K562 (cell line): Measurements from ENCODE around the gene FAM110D. TPM values are rescaled to one million over a fixed set of nuclear protein-coding genes. Genes with fewer than 3 reads are reported as not detected.
A peak's percentile ranks its signal among the peaks of the same experiment; 100 is the strongest.

Experiments
- ATAC-seq: fragments of 200-7000 bp; cut with Tn5 transposase; 3 replicates; pipeline ENCODE4 v1.9.1; 2020; ENCODE audit warnings: moderate library complexity
- BruUV-seq: library from RNA; stranded (reverse); fragments of 400-500 nt; replicated peaks from 2 replicates; lab custom pipeline; 2021; lab: Mats Ljungman, UMichigan
- CTCF ChIA-PET: fragments of 300-600 bp; formaldehyde crosslinking; extraction: SDS; loops from one replicate; lab custom pipeline; 2021; ENCODE audit warnings: low intra/inter-chr PET ratio; lab: Yijun Ruan, JAX
- POLR2A ChIA-PET: fragments of 300-600, 350-650 bp; sonication (Branson Sonifier 250); formaldehyde crosslinking; extraction: SDS; loops from one replicate; lab custom pipeline; 2021; ENCODE audit warnings: antibody characterized with exemption, inconsistent platforms; lab: Yijun Ruan, JAX
- DNase-seq, 4 experiments: peaks; one replicate each; pipeline versions ENCODE4 v3.0.0 to v3.0.0-alpha.2; 2011 to 2018; ENCODE audit warnings: low spot score in 3 of 4, mixed read lengths in 3 of 4; ENCODE audit errors: extremely low read depth in 1 of 4
- FAIRE-seq: peaks from 2 replicates; lab custom pipeline; 2011; peaks lifted over from hg19 to GRCh38; lab: Jason Lieb, UNC
- H2AFZ ChIP-seq: 2 replicates; pipeline ENCODE4 v1.6.0; 2011; ENCODE audit warnings: low read depth, low read length, control low read depth, inconsistent platforms
- H3K27ac ChIP-seq: fragments of 200-600 bp; 3 replicates; pipeline ENCODE4 v1.8.0; 2011; ENCODE audit warnings: low read depth, mild to moderate bottlenecking, control low read depth, inconsistent platforms, low read length, moderate library complexity, mixed read lengths; ENCODE audit errors: extremely low read depth
- H3K27me3 ChIP-seq, 2 experiments: fragments of 300-600 bp in 1 of 2; 2 replicates in 1 of 2; 3 replicates in 1 of 2; pipeline versions ENCODE4 v1.6.0 to v1.8.0; 2011; ENCODE audit warnings: inconsistent platforms in 2 of 2, low read length in 2 of 2, mild to moderate bottlenecking in 1 of 2, mixed read lengths in 1 of 2, moderate library complexity in 1 of 2; ENCODE audit not compliant: control insufficient read depth in 2 of 2, insufficient read depth in 2 of 2
- H3K36me3 ChIP-seq: fragments of 300-600 bp; 3 replicates; pipeline ENCODE4 v1.8.0; 2011; ENCODE audit warnings: mild to moderate bottlenecking, low read length, inconsistent platforms; ENCODE audit not compliant: control insufficient read depth, insufficient read depth
- H3K4me1 ChIP-seq, 2 experiments: fragments of 200-600 bp in 1 of 2; replicated peaks in 1 of 2; 2 replicates in 1 of 2; 3 replicates in 1 of 2; pipeline versions ENCODE4 v1.5.1 to v1.8.0; 2011; ENCODE audit warnings: inconsistent platforms in 2 of 2, low read length in 2 of 2, mild to moderate bottlenecking in 1 of 2, mixed read lengths in 1 of 2, moderate library complexity in 1 of 2; ENCODE audit not compliant: control insufficient read depth in 2 of 2, insufficient read depth in 2 of 2
- H3K4me2 ChIP-seq: 2 replicates; pipeline ENCODE4 v1.6.1; 2011; ENCODE audit warnings: low read length, control low read depth, inconsistent platforms, mixed read lengths; ENCODE audit not compliant: insufficient read depth
- H3K4me3 ChIP-seq: fragments of 200-600 bp; sonication (generic), shearing (Covaris generic); 2 replicates; pipeline ENCODE4 v1.5.1; 2016; ENCODE audit warnings: control low read depth, inconsistent platforms
- H3K79me2 ChIP-seq: fragments of 200-600 bp; 3 replicates; pipeline ENCODE4 v1.8.0; 2011; ENCODE audit warnings: low read length, inconsistent platforms; ENCODE audit not compliant: control insufficient read depth, insufficient read depth
- H3K9ac ChIP-seq, 2 experiments: 2 replicates each; pipeline versions ENCODE4 v1.6.0 to v1.6.1; 2011; ENCODE audit warnings: low read depth in 2 of 2, low read length in 2 of 2, control low read depth in 1 of 2, inconsistent platforms in 1 of 2, mild to moderate bottlenecking in 1 of 2, mixed read lengths in 1 of 2; ENCODE audit not compliant: insufficient read depth in 1 of 2
- H3K9me1 ChIP-seq: one replicate; pipeline ENCODE4 v1.6.0; 2011; ENCODE audit warnings: inconsistent platforms, mild to moderate bottlenecking, low read length, moderate library complexity; ENCODE audit not compliant: control insufficient read depth, insufficient read depth
- H3K9me3 ChIP-seq: replicated peaks from 2 replicates; pipeline ENCODE4 v1.5.1; 2011; ENCODE audit warnings: low read depth, low read length, inconsistent platforms; ENCODE audit not compliant: control insufficient read depth, insufficient read depth
- H4K20me1 ChIP-seq: replicated peaks from 2 replicates; pipeline ENCODE4 v1.6.1; 2011; ENCODE audit warnings: low read length, inconsistent platforms, mixed read lengths; ENCODE audit not compliant: control insufficient read depth, insufficient read depth
- ETV1 ChIP-seq: fragments of 450-650 bp; conservative IDR thresholded peaks from 2 replicates; pipeline ENCODE4 v1.6.1; 2016; ENCODE audit warnings: missing genetic modification characterization, control low read depth, low read depth, missing compliant biosample characterization
- HEY1 ChIP-seq: fragments of 250-450 bp; sonication (Bioruptor Pico); IDR thresholded peaks from 2 replicates; pipeline ENCODE4 v1.5.0; 2020; ENCODE audit warnings: mild to moderate bottlenecking, moderate library complexity, borderline replicate concordance
- MAFF ChIP-seq: IDR thresholded peaks from 2 replicates; pipeline ENCODE4 v1.6.1; 2012; ENCODE audit warnings: low read length, improper control_type of control experiment
- NCOA4 ChIP-seq: fragments of 450-650 bp; IDR thresholded peaks from 2 replicates; pipeline ENCODE4 v1.6.1; 2018; ENCODE audit warnings: mild to moderate bottlenecking; ENCODE audit not compliant: partially characterized antibody
- NFXL1 ChIP-seq: fragments of 450-650 bp; formaldehyde crosslinking; IDR thresholded peaks from 2 replicates; pipeline ENCODE4 v1.4.0; 2021; ENCODE audit warnings: mild to moderate bottlenecking
- RHOXF2B ChIP-seq: fragments of 250-450 bp; sonication (Bioruptor Pico); conservative IDR thresholded peaks from 2 replicates; pipeline ENCODE4 v1.5.1; 2021
- SRF ChIP-seq, 2 experiments: fragments of 250-450, 450-650 bp in 1 of 2; sonication (Bioruptor Pico) in 1 of 2; sonication (generic) in 1 of 2; formaldehyde crosslinking; IDR thresholded peaks; 2 replicates each; pipeline versions ENCODE4 v1.5.0 to v1.5.1; 2020 to 2022; ENCODE audit warnings: mild to moderate bottlenecking in 1 of 2, missing genetic modification reagents in 1 of 2
- SRSF7 ChIP-seq: fragments of 200-400 bp; formaldehyde crosslinking; optimal IDR thresholded peaks from 2 replicates; pipeline ENCODE3; 2017; ENCODE audit warnings: mild to moderate bottlenecking, low read depth, low read length
- TAF7 ChIP-seq: fragments of 450-650 bp; IDR thresholded peaks from 2 replicates; pipeline ENCODE4 v1.6.1; 2016; ENCODE audit warnings: missing genetic modification characterization, missing compliant biosample characterization
- TCFL5 ChIP-seq: fragments of 250-450 bp; sonication (Bioruptor Pico); conservative IDR thresholded peaks from 2 replicates; pipeline ENCODE4 v1.6.1; 2021; ENCODE audit warnings: mild to moderate bottlenecking, moderate library complexity, matching md5 sums
- ZC3H8 ChIP-seq: fragments of 450-650 bp; IDR thresholded peaks from 2 replicates; pipeline ENCODE4 v1.6.1; 2017
- ZKSCAN1 ChIP-seq: fragments of 150-350 bp; IDR thresholded peaks from 2 replicates; pipeline ENCODE4 v1.6.1; 2016; ENCODE audit warnings: low read depth, low read length
- ZNF197 ChIP-seq: fragments of 200-800 bp; sonication (Bioruptor generic); IDR thresholded peaks from 2 replicates; pipeline ENCODE4 v1.6.1; 2016; ENCODE audit warnings: low read depth, missing genetic modification characterization, missing compliant biosample characterization
- ZNF354B ChIP-seq: fragments of 250-450 bp; sonication (Bioruptor Pico); IDR thresholded peaks from 2 replicates; pipeline ENCODE4 v1.4.0; 2020
- ZNF41 ChIP-seq: fragments of 250-450 bp; sonication (Bioruptor Pico); conservative IDR thresholded peaks from 2 replicates; pipeline ENCODE4 v1.4.0; 2020; ENCODE audit warnings: mild to moderate bottlenecking
- ZNF668 ChIP-seq: fragments of 250-450 bp; sonication (Bioruptor Pico); IDR thresholded peaks from 2 replicates; pipeline ENCODE4 v1.8.0; 2022; ENCODE audit warnings: mild to moderate bottlenecking, inconsistent platforms
- WGBS: fragments of 100-300 bp; shearing (Covaris generic); methylation state at CpG from one replicate; pipeline ENCODE4 v1.1.6; 2016; ENCODE audit warnings: low coverage, mixed read lengths; ENCODE audit not compliant: insufficient coverage; ENCODE audit errors: missing lambda C conversion rate; 5-methylcytosine and 5-hydroxymethylcytosine counted together
- in situ Hi-C: fragments of 300-500 bp; cut with MboI; formaldehyde crosslinking; loops from 4 replicates; pipeline ENCODE4 v1.15.0; 2018; ENCODE audit warnings: inconsistent platforms, mixed read lengths
- intact Hi-C: fragments of 100-400 bp; cut with micrococcal nuclease; formaldehyde crosslinking; loops from 2 replicates; pipeline ENCODE4 v1.14.2; 2022
- polyA plus RNA-seq, 8 experiments: library from polyadenylated mRNA; depleted of rRNA in 4 of 8; stranded (reverse) in 5 of 8; unstranded in 3 of 8; fragments of >200 nt; fragmentation: Nextera tagmentation in 2 of 8; fragmentation: Illumina TruSeq in 1 of 8; extraction: Ambion mirVana in 2 of 8; extraction: Trizol in 1 of 8; gene quantifications; 2 replicates each; pipeline versions ENCODE4 v1.2.1 to v1.2.3, GENCODE V29; 2011 to 2014; ENCODE audit warnings: inconsistent platforms in 1 of 8, missing spikeins in 1 of 8
- total RNA-seq, 7 experiments: library from RNA; depleted of rRNA in 6 of 7; stranded (reverse); fragments of >200 nt in 6 of 7; fragmentation: Illumina TruSeq in 2 of 7; extraction: Trizol in 2 of 7; gene quantifications; 2 replicates each; pipeline versions ENCODE4 v1.2.1 to v1.2.3, GENCODE V29; 2011 to 2021; ENCODE audit warnings: low replicate concordance in 1 of 7
- TF ChIP-seq, protein P1 (sequence below): fragments of 250-450 bp; sonication (Bioruptor Pico); IDR thresholded peaks from 2 replicates; pipeline ENCODE4 v1.8.0; 2022; ENCODE audit warnings: moderate library complexity, mild to moderate bottlenecking, inconsistent platforms
- TF ChIP-seq, protein P2 (sequence below), 2 experiments: fragments of 450-650 bp; IDR thresholded peaks; 2 replicates each; pipeline ENCODE4 v1.6.1; 2018; ENCODE audit warnings: mild to moderate bottlenecking in 2 of 2, low read depth in 1 of 2; ENCODE audit not compliant: partially characterized antibody in 2 of 2

FAM110D gene
- total and polyA plus RNA-seq, 9 of the 15 experiments (the other 6 are each of a cell fraction or from before 2014, with no cell fraction given), result 0.04 to 1.1 (median 0.33) TPM

DNA sequence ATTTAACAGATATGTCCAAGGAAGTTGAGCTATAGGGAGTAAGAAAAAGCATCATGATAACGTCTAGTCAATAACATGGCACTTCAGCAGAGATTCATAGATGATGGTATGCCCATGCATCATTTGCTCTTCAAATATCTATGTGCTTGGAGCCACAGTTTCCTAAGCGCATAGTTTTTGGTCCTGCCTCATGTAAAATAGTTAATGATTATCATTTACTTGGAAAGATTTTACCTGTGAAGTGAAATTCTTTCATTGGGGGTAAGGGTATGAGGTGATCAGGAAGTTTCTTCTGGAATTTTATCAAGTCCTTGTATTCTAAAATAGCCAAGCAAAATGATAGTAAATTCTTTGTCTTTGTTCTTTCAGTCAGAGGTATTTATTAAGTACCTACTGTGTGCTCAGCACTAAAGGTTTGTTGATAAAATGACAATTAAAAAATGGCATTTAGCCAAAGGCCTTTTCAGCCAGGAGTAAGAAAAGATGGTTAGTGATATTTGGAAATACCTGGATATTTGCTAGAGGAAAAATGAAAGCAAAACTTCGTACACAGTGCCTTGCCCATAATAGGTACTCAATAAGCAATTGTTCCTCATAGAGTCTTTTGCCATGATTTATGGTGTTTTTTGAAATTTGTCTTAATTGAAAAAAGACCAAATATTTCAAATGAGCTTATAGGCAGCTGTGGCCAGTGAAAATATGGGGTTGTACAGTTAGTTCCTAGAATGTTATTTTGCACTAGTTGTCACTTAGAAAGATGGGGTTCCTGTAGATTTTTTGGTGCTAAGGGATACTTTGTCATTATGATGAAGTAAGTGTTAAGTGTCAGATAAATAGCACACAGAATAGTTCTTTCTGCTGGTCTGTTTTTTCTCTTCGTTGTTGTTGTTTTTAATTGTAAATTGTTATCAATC lies 34.2 kb upstream of the FAM110D start:
- no peak for DNase-seq
- Histone ChIP-seq H3K9me1 (no peaks in the 10 kb centered on the region), H4K20me1 (no peaks in the 10 kb centered on the region), H3K9ac (peak overlapping the region in 1 of 2 experiments; percentile 97; a peak in 2 of 4 replicates), H3K27ac (peak overlapping the region; percentile 99), H3K4me3 (no peak overlapping the region), H2AFZ (no peak overlapping the region), H3K4me1 (peaks cover 25 to 79% of the 10 kb centered on the region in 2 experiments), H3K4me2 (peak overlapping the region; percentile 41), H3K36me3 (peaks cover 42% of the 10 kb centered on the region), H3K79me2 (peaks cover 72% of the 10 kb centered on the region), H3K27me3 (no peaks in the 10 kb centered on the region), H3K9me3 (no peaks in the 10 kb centered on the region)
- CTCF ChIA-PET, result no interaction called here
- POLR2A ChIA-PET, result interaction anchor here (1.1 to 13.3 kb wide), 6 partner anchors 11 to 347 kb away, joined by 3 to 237 read pairs (median 8); partner anchors contain the start of genes HMGN2 and PDIK1L
- intact Hi-C loops (no loop called here), in situ Hi-C loops (no loop called here)
- no peak for FAIRE-seq
- ATAC-seq, result no peak
- 39% methylated on average over 4 of the region's 4 CpGs for WGBS
- BruUV-seq, result no TSS peak
- TF ChIP-seq, protein P1, sequence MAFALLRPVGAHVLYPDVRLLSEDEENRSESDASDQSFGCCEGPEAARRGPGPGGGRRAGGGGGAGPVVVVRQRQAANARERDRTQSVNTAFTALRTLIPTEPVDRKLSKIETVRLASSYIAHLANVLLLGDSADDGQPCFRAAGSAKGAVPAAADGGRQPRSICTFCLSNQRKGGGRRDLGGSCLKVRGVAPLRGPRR (CRISPR knock-in tag), result peak; percentile 92
- TF ChIP-seq ZNF668 (CRISPR knock-in tag) (peak; percentile 90), HEY1 (CRISPR knock-in tag) (no peak), TAF7 (tag) (no peak), ZC3H8 (no peak), ETV1 (tag) (0 out of 2 replicates have a peak, but pooled peaks have one; percentile 19), ZNF197 (peak; percentile 56; the same call in 1 of the 2 replicates), NFXL1 (CRISPR knock-in tag) (peak; percentile 67; the same call in 1 of the 2 replicates), NCOA4 (no peak), MAFF (no peak), RHOXF2B (CRISPR knock-in tag) (0 out of 2 replicates have a peak, but pooled peaks have one; percentile 47), ZNF354B (no peak), SRSF7 (no peak), SRF (CRISPR knock-in tag; IDR thresholded peaks at IDR 0.05) (0 out of 4 replicates have a peak, but pooled peaks of 1 of the 2 experiments have one; percentile 38), TCFL5 (CRISPR knock-in tag) (0 out of 2 replicates have a peak, but pooled peaks have one; percentile 30), ZNF41 (CRISPR knock-in tag) (peak; percentile 60; the same call in 1 of the 2 replicates), ZKSCAN1 (peak; percentile 94)
- TF ChIP-seq, protein P2, sequence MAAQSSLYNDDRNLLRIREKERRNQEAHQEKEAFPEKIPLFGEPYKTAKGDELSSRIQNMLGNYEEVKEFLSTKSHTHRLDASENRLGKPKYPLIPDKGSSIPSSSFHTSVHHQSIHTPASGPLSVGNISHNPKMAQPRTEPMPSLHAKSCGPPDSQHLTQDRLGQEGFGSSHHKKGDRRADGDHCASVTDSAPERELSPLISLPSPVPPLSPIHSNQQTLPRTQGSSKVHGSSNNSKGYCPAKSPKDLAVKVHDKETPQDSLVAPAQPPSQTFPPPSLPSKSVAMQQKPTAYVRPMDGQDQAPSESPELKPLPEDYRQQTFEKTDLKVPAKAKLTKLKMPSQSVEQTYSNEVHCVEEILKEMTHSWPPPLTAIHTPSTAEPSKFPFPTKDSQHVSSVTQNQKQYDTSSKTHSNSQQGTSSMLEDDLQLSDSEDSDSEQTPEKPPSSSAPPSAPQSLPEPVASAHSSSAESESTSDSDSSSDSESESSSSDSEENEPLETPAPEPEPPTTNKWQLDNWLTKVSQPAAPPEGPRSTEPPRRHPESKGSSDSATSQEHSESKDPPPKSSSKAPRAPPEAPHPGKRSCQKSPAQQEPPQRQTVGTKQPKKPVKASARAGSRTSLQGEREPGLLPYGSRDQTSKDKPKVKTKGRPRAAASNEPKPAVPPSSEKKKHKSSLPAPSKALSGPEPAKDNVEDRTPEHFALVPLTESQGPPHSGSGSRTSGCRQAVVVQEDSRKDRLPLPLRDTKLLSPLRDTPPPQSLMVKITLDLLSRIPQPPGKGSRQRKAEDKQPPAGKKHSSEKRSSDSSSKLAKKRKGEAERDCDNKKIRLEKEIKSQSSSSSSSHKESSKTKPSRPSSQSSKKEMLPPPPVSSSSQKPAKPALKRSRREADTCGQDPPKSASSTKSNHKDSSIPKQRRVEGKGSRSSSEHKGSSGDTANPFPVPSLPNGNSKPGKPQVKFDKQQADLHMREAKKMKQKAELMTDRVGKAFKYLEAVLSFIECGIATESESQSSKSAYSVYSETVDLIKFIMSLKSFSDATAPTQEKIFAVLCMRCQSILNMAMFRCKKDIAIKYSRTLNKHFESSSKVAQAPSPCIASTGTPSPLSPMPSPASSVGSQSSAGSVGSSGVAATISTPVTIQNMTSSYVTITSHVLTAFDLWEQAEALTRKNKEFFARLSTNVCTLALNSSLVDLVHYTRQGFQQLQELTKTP (IDR thresholded peaks at IDR 0.05; ENCODE audit: low read depth in 1 of 2, partially characterized antibody in 2 of 2), result no peak
